Activated naive CD4-positive, alpha-beta T cell treated with anti-CD3 and anti-CD28 coated beads for 36 hours (primary cell): ENCODE results near the gene SPAG16. TPM values are rescaled to one million over a fixed set of nuclear protein-coding genes. Genes with fewer than 3 reads are reported as not detected.
"Not testable (repeated sequence)": the region's sequence is repeated elsewhere in the genome, so short reads cannot be mapped to it uniquely, and the experiment has no call there.

Experiments used
- CTCF ChIA-PET: fragments of 350-600 bp; sonication (Branson Sonifier 250); formaldehyde crosslinking; loops from one replicate; lab custom pipeline; 2021; ENCODE audit warnings: antibody characterized with exemption; lab: Charles Lee
- DNase-seq: peaks from one replicate; pipeline ENCODE4 v3.0.0-alpha.2; 2020
- H3K27ac Mint-ChIP-seq: one replicate; pipeline ENCODE4 v1.8.0; 2021; ENCODE audit warnings: mild to moderate bottlenecking, mixed read lengths
- H3K27me3 Mint-ChIP-seq: one replicate; pipeline ENCODE4 v1.8.0; 2021; ENCODE audit warnings: low read depth, mixed read lengths
- H3K36me3 Mint-ChIP-seq: one replicate; pipeline ENCODE4 v1.8.0; 2021; ENCODE audit warnings: low read depth, mixed read lengths
- H3K4me1 Mint-ChIP-seq: one replicate; pipeline ENCODE4 v1.8.0; 2021; ENCODE audit warnings: low read depth, mixed read lengths
- H3K4me3 Mint-ChIP-seq: one replicate; pipeline ENCODE4 v1.8.0; 2021; ENCODE audit warnings: mild to moderate bottlenecking, moderate library complexity, mixed read lengths
- H3K9me3 Mint-ChIP-seq: one replicate; pipeline ENCODE4 v1.8.0; 2021; ENCODE audit warnings: mixed read lengths
- intact Hi-C: fragments of 100-400 bp; cut with micrococcal nuclease; formaldehyde crosslinking; loops from one replicate; pipeline ENCODE4 v1.15.1; 2023
- total RNA-seq, 2 experiments: library from RNA; stranded (reverse); gene quantifications; one replicate each; pipeline ENCODE4 v1.2.3, GENCODE V29; 2021

Gene SPAG16
- total RNA-seq, 2 experiments from 2014 or later = 8.4 to 8.8 TPM

GRCh38 chr2:213277134-213277533, 7.1 kb upstream of the SPAG16 start:
- H3K27ac Mint-ChIP-seq, H3K27me3 Mint-ChIP-seq, H3K4me3 Mint-ChIP-seq, DNase-seq, H3K4me1 Mint-ChIP-seq, H3K36me3 Mint-ChIP-seq, intact Hi-C loops, H3K9me3 Mint-ChIP-seq, CTCF ChIA-PET: not testable (repeated sequence)

DNA sequence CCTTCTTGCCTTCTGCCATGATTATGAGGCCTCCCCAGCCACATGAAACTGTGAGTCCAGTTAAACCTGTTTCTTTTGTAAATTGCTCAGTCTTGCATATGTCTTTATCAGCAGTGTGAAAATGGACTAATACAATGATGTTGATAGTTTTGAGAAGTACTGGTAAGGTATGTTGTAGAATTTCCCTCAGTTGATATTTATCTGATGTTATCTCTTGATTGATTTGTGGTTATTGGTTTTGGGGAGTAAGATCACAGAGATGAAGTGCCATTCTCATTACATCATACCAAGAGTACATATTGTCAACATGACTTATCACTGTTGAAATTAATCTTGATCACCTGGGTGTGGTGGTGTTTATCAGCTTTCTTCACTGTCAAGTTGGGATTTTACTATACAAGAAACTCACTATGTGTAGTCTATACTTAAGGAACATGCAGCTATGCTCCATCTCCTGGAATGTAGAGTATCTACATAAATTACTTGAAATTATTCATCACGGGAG, 5.1 kb upstream of the SPAG16 start:
- H3K27me3 Mint-ChIP-seq = peaks cover 5% of the 10 kb centered on the region
- DNase-seq = no peak
- peaks cover 8% of the 10 kb centered on the region for H3K4me1 Mint-ChIP-seq
- intact Hi-C loops = no loop called here
- peaks cover 4% of the 10 kb centered on the region for H3K36me3 Mint-ChIP-seq
- H3K9me3 Mint-ChIP-seq = peaks cover 4% of the 10 kb centered on the region
- no peak overlapping the region for H3K27ac Mint-ChIP-seq
- H3K4me3 Mint-ChIP-seq = no peak overlapping the region
- CTCF ChIA-PET = interaction anchor here (0.7 kb wide), 1 partner anchor 14 kb away, joined by 3 read pairs; no protein-coding TSS in a partner anchor

GRCh38 chr2:213279971-213280370, 4.3 kb upstream of the SPAG16 start:
- H3K36me3 Mint-ChIP-seq = peaks cover 4% of the 10 kb centered on the region
- peaks cover 8% of the 10 kb centered on the region for H3K4me1 Mint-ChIP-seq
- DNase-seq = no peak
- no peak overlapping the region for H3K4me3 Mint-ChIP-seq
- CTCF ChIA-PET = no interaction called here
- peaks cover 4% of the 10 kb centered on the region for H3K9me3 Mint-ChIP-seq
- intact Hi-C loops = no loop called here
- H3K27ac Mint-ChIP-seq = no peak overlapping the region
- H3K27me3 Mint-ChIP-seq = peaks cover 5% of the 10 kb centered on the region

DNA sequence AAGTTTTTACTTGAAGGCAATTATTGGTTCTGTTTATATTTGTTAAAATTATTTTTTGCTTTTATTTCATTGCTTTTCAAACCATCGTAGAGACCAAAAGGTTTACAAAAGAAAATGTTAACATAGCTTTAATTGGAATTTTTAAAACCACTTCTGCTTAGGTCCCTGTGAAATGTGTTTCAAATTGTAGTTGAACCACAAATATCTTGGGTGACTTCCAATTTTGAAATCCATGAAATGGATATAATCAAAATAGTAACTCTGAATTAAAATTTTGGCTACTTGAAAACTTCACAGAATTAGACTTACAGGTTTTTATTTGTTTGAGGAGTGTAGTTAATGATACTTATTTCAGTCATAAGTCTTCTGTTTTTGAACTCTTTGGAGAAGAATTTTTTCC, 3.1 kb upstream of the SPAG16 start:
- peaks cover 19% of the 10 kb centered on the region for H3K4me1 Mint-ChIP-seq
- H3K4me3 Mint-ChIP-seq = no peak overlapping the region
- CTCF ChIA-PET = no interaction called here
- DNase-seq = no peak
- no peak overlapping the region for H3K27ac Mint-ChIP-seq
- H3K9me3 Mint-ChIP-seq = peaks cover 4% of the 10 kb centered on the region
- H3K27me3 Mint-ChIP-seq = peaks cover 3% of the 10 kb centered on the region
- H3K36me3 Mint-ChIP-seq = peaks cover 4% of the 10 kb centered on the region
- intact Hi-C loops = no loop called here

GRCh38 chr2:213285404-213285803, 1.1 kb downstream of the SPAG16 start:
- DNase-seq = no peak
- intact Hi-C loops = loop anchor here (2.0 kb wide), 1 partner anchor 135 kb away; the partner anchor contains the start of gene IKZF2
- H3K27me3 Mint-ChIP-seq = no peaks in the 10 kb centered on the region
- no peak overlapping the region for H3K27ac Mint-ChIP-seq
- no peaks in the 10 kb centered on the region for H3K9me3 Mint-ChIP-seq
- peak overlapping the region; percentile 18 for H3K4me3 Mint-ChIP-seq
- CTCF ChIA-PET = interaction anchor here (1.2 kb wide), 1 partner anchor 365 kb away, joined by 3 read pairs; no protein-coding TSS in a partner anchor
- H3K4me1 Mint-ChIP-seq = peaks cover 32% of the 10 kb centered on the region
- H3K36me3 Mint-ChIP-seq = peaks cover 2% of the 10 kb centered on the region

GRCh38 chr2:213286161-213286560, 1.9 kb downstream of the SPAG16 start:
- CTCF ChIA-PET = no interaction called here
- peaks cover 32% of the 10 kb centered on the region for H3K4me1 Mint-ChIP-seq
- H3K4me3 Mint-ChIP-seq = no peak overlapping the region
- no peaks in the 10 kb centered on the region for H3K27me3 Mint-ChIP-seq
- no peak for DNase-seq
- no peaks in the 10 kb centered on the region for H3K9me3 Mint-ChIP-seq
- peaks cover 2% of the 10 kb centered on the region for H3K36me3 Mint-ChIP-seq
- intact Hi-C loops = no loop called here
- H3K27ac Mint-ChIP-seq = no peak overlapping the region

GRCh38 chr2:213288913-213289700, 4.8 kb downstream of the SPAG16 start:
- no peaks in the 10 kb centered on the region for H3K27me3 Mint-ChIP-seq
- H3K4me3 Mint-ChIP-seq = no peak overlapping the region
- peaks cover 24% of the 10 kb centered on the region for H3K4me1 Mint-ChIP-seq
- no peaks in the 10 kb centered on the region for H3K9me3 Mint-ChIP-seq
- CTCF ChIA-PET = no interaction called here
- no peak for DNase-seq
- H3K36me3 Mint-ChIP-seq = peaks cover 9% of the 10 kb centered on the region
- intact Hi-C loops = no loop called here
- no peak overlapping the region for H3K27ac Mint-ChIP-seq

DNA sequence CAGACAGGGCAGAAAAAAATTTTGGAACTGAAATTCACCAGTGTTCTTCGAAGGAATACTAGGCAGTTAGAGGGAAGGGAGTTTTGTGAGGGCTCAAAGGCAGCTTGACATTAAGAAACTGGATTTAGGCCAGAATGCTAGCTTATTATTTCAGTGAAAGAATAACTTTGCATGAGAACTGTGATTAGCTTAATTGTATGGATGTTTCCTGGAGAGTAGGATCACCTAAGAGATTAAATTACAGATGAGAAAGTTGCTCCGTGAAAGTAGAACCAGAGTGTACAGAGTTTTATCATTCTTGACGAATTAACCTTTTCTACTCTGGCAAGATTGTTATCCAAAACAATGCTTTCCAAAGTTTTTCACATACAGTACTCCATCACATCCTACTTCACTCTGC, 6.2 kb downstream of the SPAG16 start:
- Mint-ChIP-seq H3K36me3 (peaks cover 9% of the 10 kb centered on the region), H3K27me3 (no peaks in the 10 kb centered on the region), H3K27ac (no peak overlapping the region), H3K4me1 (peaks cover 19% of the 10 kb centered on the region), H3K9me3 (no peaks in the 10 kb centered on the region), H3K4me3 (no peak overlapping the region)
- intact Hi-C loops = no loop called here
- CTCF ChIA-PET = no interaction called here
- no peak for DNase-seq

DNA sequence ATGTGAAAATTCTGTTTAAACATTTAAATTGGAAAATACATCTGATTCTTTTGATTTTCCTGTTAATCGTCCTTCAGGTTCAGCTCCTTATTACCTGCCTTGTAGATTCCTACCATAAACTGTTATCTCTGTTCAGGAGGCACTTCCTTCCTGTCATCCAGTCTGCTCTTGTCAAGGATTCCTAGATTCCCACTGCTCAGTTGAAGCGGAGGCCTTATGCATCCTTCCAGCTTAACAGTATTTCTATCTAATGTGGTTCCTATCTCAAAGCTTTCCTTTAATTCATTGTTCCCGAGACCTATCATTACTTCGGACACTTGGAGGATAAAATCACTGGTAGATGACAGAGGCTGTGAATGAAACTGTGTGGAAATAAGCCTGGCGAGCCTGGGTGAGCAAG, 12.0 kb downstream of the SPAG16 start:
- intact Hi-C loops = no loop called here
- H3K27ac Mint-ChIP-seq = no peak overlapping the region
- H3K9me3 Mint-ChIP-seq = no peaks in the 10 kb centered on the region
- H3K27me3 Mint-ChIP-seq = no peaks in the 10 kb centered on the region
- H3K4me1 Mint-ChIP-seq = no peaks in the 10 kb centered on the region
- H3K4me3 Mint-ChIP-seq = no peak overlapping the region
- CTCF ChIA-PET = no interaction called here
- DNase-seq = no peak
- peaks cover 23% of the 10 kb centered on the region for H3K36me3 Mint-ChIP-seq

DNA sequence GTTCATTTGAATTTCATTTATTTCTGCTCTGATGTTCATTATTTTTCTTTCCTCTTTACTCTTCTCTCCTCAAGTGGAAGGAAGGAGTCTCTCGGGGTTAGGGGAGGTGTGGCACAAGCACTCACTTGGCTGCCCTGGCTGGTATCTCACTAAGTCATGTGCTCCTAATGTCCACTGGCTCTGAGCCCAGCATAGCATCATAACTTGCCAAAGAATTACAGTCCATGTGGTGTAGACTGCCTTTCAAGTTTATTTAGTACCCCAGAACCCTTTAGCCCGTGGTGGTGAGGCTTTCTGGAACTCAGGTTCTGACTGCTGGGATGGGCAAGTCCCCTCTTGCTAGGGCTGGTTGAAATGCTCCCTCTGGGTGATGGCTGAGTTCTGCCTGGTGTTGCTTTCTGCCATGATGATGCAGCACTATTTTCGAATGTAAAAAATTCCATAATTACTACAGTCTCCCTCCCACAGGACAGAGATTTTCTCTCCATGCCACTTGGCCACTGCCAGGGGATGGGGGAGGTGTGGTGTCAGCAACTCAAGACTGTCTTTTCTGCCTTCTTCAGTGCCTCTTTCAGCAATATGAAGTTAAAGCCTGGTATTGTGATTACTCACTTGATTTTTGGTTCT, 22.2 kb downstream of the SPAG16 start:
- DNase-seq = no peak
- H3K4me3 Mint-ChIP-seq = no peak overlapping the region
- H3K4me1 Mint-ChIP-seq = no peaks in the 10 kb centered on the region
- H3K36me3 Mint-ChIP-seq = peaks cover 59% of the 10 kb centered on the region
- CTCF ChIA-PET = no interaction called here
- peaks cover 23% of the 10 kb centered on the region for H3K9me3 Mint-ChIP-seq
- intact Hi-C loops = no loop called here
- no peak overlapping the region for H3K27ac Mint-ChIP-seq
- no peaks in the 10 kb centered on the region for H3K27me3 Mint-ChIP-seq

GRCh38 chr2:213315168-213315876, 31.1 kb downstream of the SPAG16 start:
- H3K4me3 Mint-ChIP-seq = no peak overlapping the region
- peaks cover 32% of the 10 kb centered on the region for H3K36me3 Mint-ChIP-seq
- no peak for DNase-seq
- no peaks in the 10 kb centered on the region for H3K9me3 Mint-ChIP-seq
- H3K27ac Mint-ChIP-seq = no peak overlapping the region
- no peaks in the 10 kb centered on the region for H3K27me3 Mint-ChIP-seq
- CTCF ChIA-PET = no interaction called here
- intact Hi-C loops = no loop called here
- H3K4me1 Mint-ChIP-seq = no peaks in the 10 kb centered on the region

GRCh38 chr2:213316001-213316735, 31.9 kb downstream of the SPAG16 start:
- CTCF ChIA-PET = no interaction called here
- H3K27ac Mint-ChIP-seq = no peak overlapping the region
- no peaks in the 10 kb centered on the region for H3K27me3 Mint-ChIP-seq
- peaks cover 37% of the 10 kb centered on the region for H3K36me3 Mint-ChIP-seq
- no peaks in the 10 kb centered on the region for H3K9me3 Mint-ChIP-seq
- no peaks in the 10 kb centered on the region for H3K4me1 Mint-ChIP-seq
- no peak for DNase-seq
- intact Hi-C loops = no loop called here
- no peak overlapping the region for H3K4me3 Mint-ChIP-seq
